Neuronal stem cell (in vitro differentiated cells): Measurements from ENCODE around the gene VSIG10L2.

Source experiments
- DNase-seq: peaks from one replicate; pipeline ENCODE4 v3.0.0-alpha.2; 2013; ENCODE audit warnings: low spot score
- H2AFZ ChIP-seq: one replicate; pipeline ENCODE4 v1.6.1; 2013; ENCODE audit warnings: mild to moderate bottlenecking, low read length, inconsistent platforms
- H2AK5ac ChIP-seq: 2 replicates; pipeline ENCODE4 v1.6.1; 2013; ENCODE audit warnings: low read depth, mild to moderate bottlenecking, inconsistent platforms, low read length, moderate library complexity, mixed read lengths
- H2BK120ac ChIP-seq: 2 replicates; pipeline ENCODE4 v1.6.1; 2013; ENCODE audit warnings: low read depth, mild to moderate bottlenecking, inconsistent platforms, low read length, moderate library complexity, mixed read lengths
- H2BK12ac ChIP-seq: one replicate; pipeline ENCODE4 v1.6.1; 2013; ENCODE audit warnings: low read length, inconsistent platforms
- H2BK15ac ChIP-seq: 2 replicates; pipeline ENCODE4 v1.6.1; 2013; ENCODE audit warnings: mild to moderate bottlenecking, low read length, inconsistent platforms, mixed read lengths
- H2BK5ac ChIP-seq: one replicate; pipeline ENCODE4 v1.6.1; 2013; ENCODE audit warnings: inconsistent platforms, mild to moderate bottlenecking, low read length, moderate library complexity
- H3K14ac ChIP-seq: one replicate; pipeline ENCODE4 v1.6.1; 2013; ENCODE audit warnings: low read length, inconsistent platforms
- H3K18ac ChIP-seq: 2 replicates; pipeline ENCODE4 v1.6.1; 2013; ENCODE audit warnings: low read length, inconsistent platforms
- H3K23ac ChIP-seq: 2 replicates; pipeline ENCODE4 v1.6.1; 2013; ENCODE audit warnings: low read depth, mild to moderate bottlenecking, mixed read lengths, low read length, inconsistent platforms; ENCODE audit not compliant: poor library complexity
- H3K27ac ChIP-seq: replicated peaks from 3 replicates; pipeline ENCODE4 v1.5.1; 2013; ENCODE audit warnings: low read length, inconsistent platforms
- H3K27me3 ChIP-seq, 3 experiments: 2 replicates each; pipeline ENCODE4 v1.6.1; 2013; ENCODE audit warnings: low read length in 3 of 3, mild to moderate bottlenecking in 2 of 3, inconsistent platforms in 1 of 3, low read depth in 1 of 3, mixed read lengths in 1 of 3, moderate library complexity in 1 of 3; ENCODE audit not compliant: control insufficient read depth in 3 of 3, insufficient read depth in 3 of 3
- H3K36me3 ChIP-seq, 2 donors: replicated peaks in 1 of 2; 2 replicates each; pipeline ENCODE4 v1.6.1; 2013; ENCODE audit warnings: low read length in 2 of 2; ENCODE audit not compliant: control insufficient read depth in 2 of 2, insufficient read depth in 2 of 2
- H3K4ac ChIP-seq: 2 replicates; pipeline ENCODE4 v1.6.1; 2013; ENCODE audit warnings: inconsistent platforms, mild to moderate bottlenecking, low read length, moderate library complexity
- H3K4me1 ChIP-seq, 2 donors: 1 replicate in 1 of 2; 2 replicates in 1 of 2; pipeline ENCODE4 v1.6.1; 2013; ENCODE audit warnings: low read length in 2 of 2, low read depth in 1 of 2; ENCODE audit not compliant: control insufficient read depth in 2 of 2, insufficient read depth in 1 of 2
- H3K4me2 ChIP-seq: one replicate; pipeline ENCODE4 v1.6.1; 2013; ENCODE audit warnings: mild to moderate bottlenecking, low read length, inconsistent platforms; ENCODE audit not compliant: insufficient read depth, poor library complexity, severe bottlenecking
- H3K4me3 ChIP-seq, 2 donors: 2 replicates each; pipeline ENCODE4 v1.5.1; 2013; ENCODE audit warnings: low read length in 2 of 2, mild to moderate bottlenecking in 2 of 2, inconsistent platforms in 1 of 2, moderate library complexity in 1 of 2
- H3K79me1 ChIP-seq: one replicate; pipeline ENCODE4 v1.6.1; 2013; ENCODE audit warnings: low read depth, mild to moderate bottlenecking, inconsistent platforms, low read length, moderate library complexity
- H3K9ac ChIP-seq: one replicate; pipeline ENCODE4 v1.6.1; 2013; ENCODE audit warnings: mild to moderate bottlenecking, low read depth, low read length, inconsistent platforms; ENCODE audit not compliant: poor library complexity
- H3K9me3 ChIP-seq, 2 donors: replicated peaks in 1 of 2; 2 replicates each; pipeline versions ENCODE3 to v1.6.1; 2013; ENCODE audit warnings: low read length in 2 of 2, mild to moderate bottlenecking in 2 of 2, inconsistent platforms in 1 of 2, low read depth in 1 of 2, mixed read lengths in 1 of 2, moderate library complexity in 1 of 2; ENCODE audit not compliant: control insufficient read depth in 2 of 2, insufficient read depth in 1 of 2
- H4K8ac ChIP-seq: one replicate; pipeline ENCODE4 v1.6.1; 2013; ENCODE audit warnings: low read depth, mild to moderate bottlenecking, inconsistent platforms, low read length, moderate library complexity
- H4K91ac ChIP-seq: one replicate; pipeline ENCODE4 v1.6.1; 2013; ENCODE audit warnings: low read length, low read depth, mild to moderate bottlenecking, inconsistent platforms; ENCODE audit not compliant: poor library complexity
- WGBS, 2 donors: extraction: QIAGEN DNeasy Blood & Tissue Kit; methylation state at CpG; one replicate each; pipeline ENCODE4 v1.1.7; 2013; ENCODE audit warnings: missing lambda C conversion rate in 2 of 2, mixed read lengths in 1 of 2; ENCODE audit not compliant: insufficient read length in 2 of 2, insufficient replicate concordance in 1 of 2; ENCODE audit errors: extremely low coverage in 2 of 2; 5-methylcytosine and 5-hydroxymethylcytosine counted together

Gene VSIG10L2

GRCh38 chr11:125902927-125903710, 42.7 kb upstream of the VSIG10L2 start, which contains the start of gene PUS3:
TSS of gene PUS3 (minus strand) at chr11:125903206. CDS start at chr11:125896284, 6,922 bp downstream.
- Histone ChIP-seq H2BK12ac (no peak within 1 kb of the TSS), H3K27ac (no peak within 1 kb of the TSS), H3K4me2 (peak within 1 kb of the TSS; percentile 55), H3K4me3 (peak within 1 kb of the TSS; percentile 62 to 91), H2AFZ (peak within 1 kb of the TSS; percentile 86), H4K8ac (no peak within 1 kb of the TSS), H3K18ac (no peak within 1 kb of the TSS), H2BK15ac (no peak within 1 kb of the TSS), H3K79me1 (no peaks in the 10 kb centered on the region), H3K27me3 (peaks cover 3 to 9% (median 5%) of the 10 kb centered on the region in 3 experiments), H2BK5ac (no peak within 1 kb of the TSS), H3K4ac (no peak within 1 kb of the TSS), H3K23ac (no peak within 1 kb of the TSS), H3K4me1 (peaks cover 2 to 7% of the 10 kb centered on the region in 2 donors), H4K91ac (no peak within 1 kb of the TSS), H3K14ac (no peak within 1 kb of the TSS), H2AK5ac (no peak within 1 kb of the TSS), H3K9ac (no peak within 1 kb of the TSS), H2BK120ac (no peak within 1 kb of the TSS), H3K36me3 (peaks cover 5 to 12% of the 10 kb centered on the region in 2 donors), H3K9me3 (peaks cover 5 to 7% of the 10 kb centered on the region in 2 donors)
- peak; percentile 66 for DNase-seq
- no CpG with 5 or more reads among the region's 31 CpGs for WGBS, 2 donors

GRCh38 chr11:125903711-125904659, 41.9 kb upstream of the VSIG10L2 start, which contains the start of gene DDX25:
TSS of gene DDX25 (plus strand) at chr11:125904508. CDS start at chr11:125904518, 10 bp downstream.
- H4K8ac ChIP-seq = no peak within 1 kb of the TSS
- H3K23ac ChIP-seq = peak within 1 kb of the TSS; percentile 77
- peaks cover 2 to 7% of the 10 kb centered on the region in 2 donors for H3K4me1 ChIP-seq
- peaks cover 5 to 7% of the 10 kb centered on the region in 2 donors for H3K9me3 ChIP-seq
- peak; percentile 51 for DNase-seq
- no peak within 1 kb of the TSS for H2BK120ac ChIP-seq
- no peak within 1 kb of the TSS for H3K14ac ChIP-seq
- H2BK15ac ChIP-seq = peak within 1 kb of the TSS; percentile 92
- H3K27me3 ChIP-seq = peaks cover 3 to 9% (median 5%) of the 10 kb centered on the region in 3 experiments
- peak within 1 kb of the TSS; percentile 12 for H3K4ac ChIP-seq
- H2AFZ ChIP-seq = peak within 1 kb of the TSS; percentile 86
- no peak within 1 kb of the TSS for H3K9ac ChIP-seq
- H2BK12ac ChIP-seq = no peak within 1 kb of the TSS
- no CpG with 5 or more reads among the region's 81 CpGs for WGBS, 2 donors
- peak within 1 kb of the TSS; percentile 51 for H3K4me2 ChIP-seq
- peak within 1 kb of the TSS; percentile 62 to 71 for H3K4me3 ChIP-seq
- no peak within 1 kb of the TSS for H3K27ac ChIP-seq
- no peaks in the 10 kb centered on the region for H3K79me1 ChIP-seq
- no peak within 1 kb of the TSS for H2BK5ac ChIP-seq
- H4K91ac ChIP-seq = no peak within 1 kb of the TSS
- peak within 1 kb of the TSS; percentile 68 for H2AK5ac ChIP-seq
- H3K36me3 ChIP-seq = peaks cover 5 to 12% of the 10 kb centered on the region in 2 donors
- H3K18ac ChIP-seq = peak within 1 kb of the TSS; percentile 94

GRCh38 chr11:125904678-125905077, 41.2 kb upstream of the VSIG10L2 start:
- H2BK15ac ChIP-seq = peak overlapping the region; percentile 92
- peaks cover 5 to 7% of the 10 kb centered on the region in 2 donors for H3K9me3 ChIP-seq
- H3K4ac ChIP-seq = peak overlapping the region; percentile 12
- peak overlapping the region; percentile 62 to 71 for H3K4me3 ChIP-seq
- no peak overlapping the region for H4K91ac ChIP-seq
- peak overlapping the region; percentile 77 for H3K23ac ChIP-seq
- H2BK12ac ChIP-seq = no peak overlapping the region
- no peak overlapping the region for H2BK5ac ChIP-seq
- peak overlapping the region; percentile 86 for H2AFZ ChIP-seq
- H3K27me3 ChIP-seq = peaks cover 3 to 9% (median 5%) of the 10 kb centered on the region in 3 experiments
- H3K27ac ChIP-seq = no peak overlapping the region
- H3K4me2 ChIP-seq = peak overlapping the region; percentile 51
- peaks cover 2 to 7% of the 10 kb centered on the region in 2 donors for H3K4me1 ChIP-seq
- H3K9ac ChIP-seq = no peak overlapping the region
- H3K14ac ChIP-seq = no peak overlapping the region
- H3K36me3 ChIP-seq = peaks cover 2 to 8% of the 10 kb centered on the region in 2 donors
- H2AK5ac ChIP-seq = peak overlapping the region; percentile 68
- no CpG with 5 or more reads among the region's 11 CpGs for WGBS, 2 donors
- no peak for DNase-seq
- H4K8ac ChIP-seq = no peak overlapping the region
- no peaks in the 10 kb centered on the region for H3K79me1 ChIP-seq
- H2BK120ac ChIP-seq = no peak overlapping the region
- H3K18ac ChIP-seq = peak overlapping the region; percentile 94
